Gastrocnemius medialis (tissue), 4 donors: ENCODE data around the gene AMBP.

Experiments used
- CTCF ChIP-seq, 5 experiments: fragments of 450-650 bp in 3 of 5; fragments of 200-600 bp in 2 of 5; sonication (generic) in 2 of 5; IDR thresholded peaks in 4 of 5; conservative IDR thresholded peaks in 1 of 5; 1 replicate in 4 of 5; 2 replicates in 1 of 5; pipeline ENCODE4 v1.5.1; 2016 to 2019; ENCODE audit warnings: antibody characterized with exemption in 5 of 5, mild to moderate bottlenecking in 3 of 5, moderate library complexity in 3 of 5
- POLR2A ChIP-seq, 2 donors: fragments of 450-650 bp; IDR thresholded peaks; one replicate each; pipeline ENCODE4 v1.6.1; 2017; ENCODE audit warnings: antibody characterized with exemption in 2 of 2, mild to moderate bottlenecking in 2 of 2, moderate library complexity in 2 of 2

GRCh38 chr9:114076237-114077161 lies 1.6 kb downstream of the AMBP start:
- TF ChIP-seq CTCF (IDR thresholded peaks at IDR 0.05 in 4 of 5, conservative IDR thresholded peaks at IDR 0.05 in 1 of 5), result no peak
- no peak for TF ChIP-seq POLR2A (IDR thresholded peaks at IDR 0.05)
